ENCODE measurements around the gene CEMIP. TPM values are rescaled to one million over a fixed set of nuclear protein-coding genes. Genes with fewer than 3 reads are reported as not detected.

Gene CEMIP
- total and polyA plus RNA-seq, 2 experiments from 2014 or later: 2.3 to 4.4 TPM

DNA sequence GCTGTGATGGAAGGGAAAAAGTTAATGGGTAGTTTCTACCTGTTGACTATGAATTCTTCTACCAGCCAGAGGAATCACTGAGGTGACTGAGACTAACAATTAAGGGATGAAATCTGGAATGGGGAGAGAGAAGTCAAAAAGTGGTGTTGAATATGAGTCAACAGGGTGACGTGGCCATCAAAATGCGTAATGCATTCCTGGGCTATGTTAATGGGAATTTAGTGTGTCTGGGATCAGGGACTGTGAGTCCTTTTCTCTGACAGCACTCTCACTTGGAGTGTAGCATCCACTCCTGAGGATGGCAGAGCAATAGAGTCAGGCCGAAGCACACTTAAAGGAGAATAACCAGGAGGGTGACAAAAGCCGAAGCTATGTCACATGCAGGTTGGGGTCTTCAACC is 150.1 kb downstream of the CEMIP start:
- Histone ChIP-seq H3K9me3 (ENCODE audit: low read depth) (no peaks in the 10 kb centered on the region), H3K79me2 (no peaks in the 10 kb centered on the region), H3K9me2 (replicated peaks; ENCODE audit: insufficient read depth) (no peaks in the 10 kb centered on the region), H3K27me3 (no peaks in the 10 kb centered on the region), H3K4me3 (no peak overlapping the region), H3K36me3 (replicated peaks; ENCODE audit: insufficient read depth, low read depth) (no peaks in the 10 kb centered on the region), H3K4me2 (no peak overlapping the region), H2AFZ (no peak overlapping the region), H3K27ac (no peak overlapping the region), H3K4me1 (ENCODE audit: insufficient read depth) (peaks cover 4% of the 10 kb centered on the region), H4K20me1 (ENCODE audit: insufficient read depth, poor library complexity, severe bottlenecking) (no peaks in the 10 kb centered on the region)
- no peak for DNase-seq (ENCODE audit: low spot score)
- WGBS (ENCODE audit: low lambda C conversion rate, missing lambda C conversion rate): 91% methylated on average over 4 of the region's 4 CpGs
- TF ChIP-seq EZH2 (IDR thresholded peaks at IDR 0.05; ENCODE audit: borderline replicate concordance) (no peak), EZH2phosphoT487 (IDR thresholded peaks at IDR 0.05; ENCODE audit: low read depth, severe bottlenecking, unreplicated experiment) (no peak)
- TF ChIP-seq, protein P1, sequence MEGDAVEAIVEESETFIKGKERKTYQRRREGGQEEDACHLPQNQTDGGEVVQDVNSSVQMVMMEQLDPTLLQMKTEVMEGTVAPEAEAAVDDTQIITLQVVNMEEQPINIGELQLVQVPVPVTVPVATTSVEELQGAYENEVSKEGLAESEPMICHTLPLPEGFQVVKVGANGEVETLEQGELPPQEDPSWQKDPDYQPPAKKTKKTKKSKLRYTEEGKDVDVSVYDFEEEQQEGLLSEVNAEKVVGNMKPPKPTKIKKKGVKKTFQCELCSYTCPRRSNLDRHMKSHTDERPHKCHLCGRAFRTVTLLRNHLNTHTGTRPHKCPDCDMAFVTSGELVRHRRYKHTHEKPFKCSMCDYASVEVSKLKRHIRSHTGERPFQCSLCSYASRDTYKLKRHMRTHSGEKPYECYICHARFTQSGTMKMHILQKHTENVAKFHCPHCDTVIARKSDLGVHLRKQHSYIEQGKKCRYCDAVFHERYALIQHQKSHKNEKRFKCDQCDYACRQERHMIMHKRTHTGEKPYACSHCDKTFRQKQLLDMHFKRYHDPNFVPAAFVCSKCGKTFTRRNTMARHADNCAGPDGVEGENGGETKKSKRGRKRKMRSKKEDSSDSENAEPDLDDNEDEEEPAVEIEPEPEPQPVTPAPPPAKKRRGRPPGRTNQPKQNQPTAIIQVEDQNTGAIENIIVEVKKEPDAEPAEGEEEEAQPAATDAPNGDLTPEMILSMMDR (IDR thresholded peaks at IDR 0.05; ENCODE audit: poor library complexity): no peak

DNA sequence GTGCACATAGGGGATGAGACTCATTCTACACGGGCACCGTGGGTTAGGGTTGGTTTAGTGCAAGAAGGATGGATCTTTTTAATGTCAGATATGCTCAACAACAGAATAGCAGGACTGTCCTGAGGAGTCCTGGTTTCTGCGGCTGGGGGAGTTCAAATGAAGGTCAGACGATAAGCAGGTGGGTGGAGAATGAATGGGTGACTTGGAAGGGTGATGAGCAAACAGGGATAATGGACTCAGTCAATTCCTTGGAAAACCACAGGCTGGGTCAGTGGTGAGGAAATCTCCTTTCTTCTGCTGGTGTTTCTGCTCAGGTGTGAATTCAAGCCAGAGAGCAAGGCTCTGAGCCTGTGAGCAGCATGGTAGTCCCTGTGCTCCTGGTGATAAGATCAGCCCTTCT is 150.5 kb downstream of the CEMIP start:
- Histone ChIP-seq H3K27ac (no peak overlapping the region), H3K9me2 (replicated peaks; ENCODE audit: insufficient read depth) (no peaks in the 10 kb centered on the region), H3K79me2 (no peaks in the 10 kb centered on the region), H3K4me1 (ENCODE audit: insufficient read depth) (peaks cover 4% of the 10 kb centered on the region), H3K27me3 (no peaks in the 10 kb centered on the region), H3K4me3 (no peak overlapping the region), H3K9me3 (ENCODE audit: low read depth) (no peaks in the 10 kb centered on the region), H4K20me1 (ENCODE audit: insufficient read depth, poor library complexity, severe bottlenecking) (no peaks in the 10 kb centered on the region), H2AFZ (no peak overlapping the region), H3K4me2 (no peak overlapping the region), H3K36me3 (replicated peaks; ENCODE audit: insufficient read depth, low read depth) (no peaks in the 10 kb centered on the region)
- no peak for DNase-seq (ENCODE audit: low spot score)
- no peak for TF ChIP-seq EZH2phosphoT487 (IDR thresholded peaks at IDR 0.05; ENCODE audit: low read depth, severe bottlenecking, unreplicated experiment)
- WGBS (ENCODE audit: low lambda C conversion rate, missing lambda C conversion rate): 60% methylated on average over 4 of the region's 4 CpGs

DNA sequence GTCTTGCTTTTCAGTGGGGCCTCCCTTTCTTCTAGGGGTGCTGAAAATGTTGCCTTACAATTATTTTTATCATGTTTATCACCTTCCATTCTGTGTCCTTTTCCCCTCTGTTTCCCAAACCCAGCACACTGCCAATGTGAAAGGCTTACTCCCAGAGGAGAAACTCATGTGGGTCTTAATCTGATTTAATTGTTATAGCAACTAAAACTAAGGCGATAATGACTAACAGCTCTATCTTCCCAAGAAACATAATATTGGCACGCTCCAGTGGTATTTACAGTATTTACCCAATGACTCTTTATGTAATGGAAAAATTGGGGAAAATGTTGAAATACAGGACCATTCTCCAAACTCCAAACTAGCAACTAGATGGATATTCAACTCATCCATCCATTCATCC is 152.0 kb downstream of the CEMIP start:
- no peak for DNase-seq (ENCODE audit: low spot score)
- no peaks in the 10 kb centered on the region for H3K36me3 ChIP-seq (replicated peaks; ENCODE audit: insufficient read depth, low read depth)
- no peaks in the 10 kb centered on the region for H3K9me2 ChIP-seq (replicated peaks; ENCODE audit: insufficient read depth)
- TF ChIP-seq EZH2phosphoT487 (IDR thresholded peaks at IDR 0.05; ENCODE audit: low read depth, severe bottlenecking, unreplicated experiment) (no peak), EZH2 (IDR thresholded peaks at IDR 0.05; ENCODE audit: borderline replicate concordance) (no peak)
- TF ChIP-seq, protein P1 (IDR thresholded peaks at IDR 0.05; ENCODE audit: poor library complexity): no peak
- H3K27ac ChIP-seq: no peak overlapping the region
- no peak overlapping the region for H3K4me2 ChIP-seq
- no peak overlapping the region for H3K4me3 ChIP-seq
- H4K20me1 ChIP-seq (ENCODE audit: insufficient read depth, poor library complexity, severe bottlenecking): no peaks in the 10 kb centered on the region
- H3K27me3 ChIP-seq: no peaks in the 10 kb centered on the region
- no peaks in the 10 kb centered on the region for H3K9me3 ChIP-seq (ENCODE audit: low read depth)
- H3K4me1 ChIP-seq (ENCODE audit: insufficient read depth): peaks cover 4% of the 10 kb centered on the region
- no peaks in the 10 kb centered on the region for H3K79me2 ChIP-seq
- H2AFZ ChIP-seq: no peak overlapping the region
- 94% methylated on average over 2 of the region's 2 CpGs for WGBS (ENCODE audit: low lambda C conversion rate, missing lambda C conversion rate)

DNA sequence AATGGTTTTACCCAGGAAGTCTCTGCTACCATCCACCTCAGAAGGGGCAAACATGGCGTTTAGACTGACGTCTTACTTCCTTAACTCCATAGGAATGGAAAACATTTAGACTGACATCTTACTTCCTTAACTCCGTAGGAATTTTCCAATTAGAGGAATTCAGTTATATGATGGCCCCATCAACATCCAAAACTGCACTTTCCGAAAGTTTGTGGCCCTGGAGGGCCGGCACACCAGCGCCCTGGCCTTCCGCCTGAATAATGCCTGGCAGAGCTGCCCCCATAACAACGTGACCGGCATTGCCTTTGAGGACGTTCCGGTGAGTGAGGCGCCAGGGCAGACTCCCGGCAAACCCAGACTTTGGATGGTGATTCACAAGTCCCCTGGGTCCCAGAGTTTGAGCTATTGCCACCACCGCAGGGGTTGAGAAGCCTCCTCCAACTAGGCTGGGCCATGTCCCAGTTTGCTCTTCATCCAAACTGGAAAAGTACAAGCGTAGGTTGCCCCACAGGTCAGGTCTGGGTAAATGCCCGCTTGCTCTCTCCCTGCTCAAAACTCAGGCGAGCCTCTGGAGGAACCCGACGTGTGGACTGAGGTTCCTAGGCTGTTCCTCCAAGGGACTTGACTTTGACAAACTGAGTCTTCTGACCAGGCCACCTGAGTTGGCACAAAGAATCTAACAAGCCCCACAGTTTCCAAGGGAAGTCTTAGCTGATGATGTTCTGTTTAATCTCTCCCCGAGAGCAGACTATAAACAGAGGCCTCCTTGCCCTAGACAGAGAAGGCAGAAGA is 152.7 kb downstream of the CEMIP start:
- no peak overlapping the region for H3K4me3 ChIP-seq
- H2AFZ ChIP-seq: no peak overlapping the region
- TF ChIP-seq, protein P1 (IDR thresholded peaks at IDR 0.05; ENCODE audit: poor library complexity): no peak
- TF ChIP-seq EZH2phosphoT487 (IDR thresholded peaks at IDR 0.05; ENCODE audit: low read depth, severe bottlenecking, unreplicated experiment) (no peak), EZH2 (IDR thresholded peaks at IDR 0.05; ENCODE audit: borderline replicate concordance) (no peak)
- no peaks in the 10 kb centered on the region for H3K79me2 ChIP-seq
- H3K9me2 ChIP-seq (replicated peaks; ENCODE audit: insufficient read depth): no peaks in the 10 kb centered on the region
- H4K20me1 ChIP-seq (ENCODE audit: insufficient read depth, poor library complexity, severe bottlenecking): no peaks in the 10 kb centered on the region
- no peaks in the 10 kb centered on the region for H3K9me3 ChIP-seq (ENCODE audit: low read depth)
- no peaks in the 10 kb centered on the region for H3K36me3 ChIP-seq (replicated peaks; ENCODE audit: insufficient read depth, low read depth)
- H3K27me3 ChIP-seq: no peaks in the 10 kb centered on the region
- peak overlapping the region; percentile 43 for H3K27ac ChIP-seq
- DNase-seq (ENCODE audit: low spot score): no peak
- no peak overlapping the region for H3K4me2 ChIP-seq
- peaks cover 4% of the 10 kb centered on the region for H3K4me1 ChIP-seq (ENCODE audit: insufficient read depth)
- 90% methylated on average over 20 of the region's 20 CpGs for WGBS (ENCODE audit: low lambda C conversion rate, missing lambda C conversion rate)
